Heart left ventricle (tissue), 16 donors: ENCODE measurements around the gene NAB1. TPM values are rescaled to one million over a fixed set of nuclear protein-coding genes. Genes with fewer than 3 reads are reported as not detected.
A peak's percentile ranks its signal among the peaks of the same experiment; 100 is the strongest.

Experiments
- ATAC-seq, 4 donors: fragments of 200-7000 bp; cut with Tn5 transposase; one replicate each; pipeline ENCODE4 v1.9.1; 2020 to 2022; ENCODE audit warnings: moderate library complexity in 4 of 4, mild to moderate bottlenecking in 3 of 4, moderate number of reproducible peaks in 1 of 4
- DNase-seq, 5 donors: peaks; one replicate each; pipeline ENCODE4 v3.0.0-alpha.2; 2020
- H3K27ac ChIP-seq, 12 donors: fragments of 200-600 bp; sonication (generic) in 4 of 12; one replicate each; pipeline versions ENCODE4 v1.5.0 to v1.8.0; 2016 to 2022; ENCODE audit warnings: mild to moderate bottlenecking in 2 of 12
- H3K27me3 ChIP-seq, 9 donors: fragments of 200-600 bp; sonication (generic) in 2 of 9; one replicate each; pipeline versions ENCODE4 v1.5.1 to v1.8.0; 2016 to 2022; ENCODE audit warnings: mild to moderate bottlenecking in 3 of 9
- H3K36me3 ChIP-seq, 9 donors: fragments of 200-600 bp; sonication (generic) in 2 of 9; one replicate each; pipeline versions ENCODE4 v1.5.0 to v1.8.0; 2018 to 2022; ENCODE audit warnings: mild to moderate bottlenecking in 2 of 9
- H3K4me1 ChIP-seq, 12 donors: fragments of 200-600 bp; sonication (generic) in 4 of 12; one replicate each; pipeline versions ENCODE4 v1.5.0 to v1.8.0; 2016 to 2022; ENCODE audit warnings: mild to moderate bottlenecking in 3 of 12
- H3K4me3 ChIP-seq, 12 donors: fragments of 200-600 bp; sonication (generic) in 4 of 12; one replicate each; pipeline versions ENCODE4 v1.5.0 to v1.8.0; 2017 to 2022; ENCODE audit warnings: mild to moderate bottlenecking in 9 of 12, moderate library complexity in 4 of 12
- H3K9me3 ChIP-seq, 12 donors: fragments of 200-600 bp; sonication (generic) in 4 of 12; one replicate each; pipeline versions ENCODE4 v1.5.0 to v1.8.0; 2016 to 2022; ENCODE audit warnings: mild to moderate bottlenecking in 1 of 12
- CTCF ChIP-seq, 12 donors: fragments of 200-600 bp; sonication (generic) in 4 of 12; IDR thresholded peaks; one replicate each; pipeline versions ENCODE4 v1.5.0 to v1.8.0; 2018 to 2022; ENCODE audit warnings: antibody characterized with exemption in 12 of 12, mild to moderate bottlenecking in 5 of 12
- POLR2A ChIP-seq, 2 donors: fragments of 450-650 bp; IDR thresholded peaks; one replicate each; pipeline ENCODE4 v1.6.1; 2017; ENCODE audit warnings: antibody characterized with exemption in 2 of 2, mild to moderate bottlenecking in 2 of 2, moderate library complexity in 2 of 2
- WGBS, 4 donors: extraction: QIAGEN DNeasy Blood & Tissue Kit in 2 of 4; methylation state at CpG; one replicate each; pipeline versions ENCODE4 v1.1.5 to v1.1.7; 2013 to 2018; 5-methylcytosine and 5-hydroxymethylcytosine counted together
- intact Hi-C, 10 donors: fragments of 100-400 bp; cut with DNase I; formaldehyde crosslinking; loops; one replicate each; pipeline versions ENCODE4 v1.11.1 to v1.14.2; 2022
- polyA plus RNA-seq, 2 donors: library from polyadenylated mRNA; stranded (reverse); fragments of 200-250 nt; gene quantifications; one replicate each; pipeline ENCODE4 v1.2.3, GENCODE V29; 2013
- total RNA-seq, 9 donors: library from RNA; depleted of rRNA in 2 of 9; stranded (reverse); fragments of >200 nt in 2 of 9; fragmentation: NEBNext Ultra II Directional in 3 of 9; extraction: Animal tissue kit (Norgen Biotek cat#: 25700) in 3 of 9; gene quantifications; one replicate each; pipeline versions ENCODE4 v1.1.0 to v1.2.4, GENCODE V29; 2016 to 2023
- donor health status: ischemic (EF 13 %, LVEDD 7.1; RV severe dilation, severe dysfunction).
- donor health status: healthy with polysubstance abuse.
- donor health status: DM: no; HTN: yes; CAD: no.
- donor health status: DM: no; HTN: no; CAD: no.
- donor health status: ischemic (EF 25% LVEDD 6.9; RV normal size, moderate dysfunction).
- donor health status: ischemic (EF 25% LVEDD 5.7; RV mildly dilated, moderate dysfunction).
- donor health status: healthy.
- donor health status: DM: yes; HTN: yes; CAD: no.
- donor health status: ischemic (EF 35%, LVEDD 5.7; RV mildly dilated, moderate dysfunction).
- donor health status: nonischemic (EF 11% LVEDD 7.7; RV severe dilation, severe dysfunction).
- donor health status: DM: yes; HTN: yes; CAD: no.
- donor health status: PGD.
- donor health status: ischemic (EF 29% LVEDD 5.4; RV normal size, mild dysfunction).
- donor health status: nonischemic (EF 23%, LVEDD 6.1; RV moderate dilation, normal function).

The NAB1 gene
- total and polyA plus RNA-seq, 11 donors = 10.1 to 41.8 (median 29.1) TPM

- intact Hi-C loops = loop anchor here (2.0 to 10.0 kb wide), 9 partner anchors 65 to 265 kb away; partner anchors contain the start of gene NEMP2 (in 6 of the 10)
- Histone ChIP-seq H3K27ac (peak overlapping the region; percentile 87 to 98 (median 96)), H3K27me3 (no peaks in the 10 kb centered on the region), H3K4me1 (peaks cover 0 to 57% (median 42%) of the 10 kb centered on the region in 12 donors), H3K9me3 (no peaks in the 10 kb centered on the region), H3K36me3 (no peaks in the 10 kb centered on the region), H3K4me3 (peak overlapping the region; percentile 76 to 97 (median 86))
- WGBS, 4 donors = 0% methylated on average over 15 of the region's 15 CpGs
- DNase-seq = no peak
- TF ChIP-seq POLR2A (IDR thresholded peaks at IDR 0.05) = no peak
- no peak for TF ChIP-seq CTCF (IDR thresholded peaks at IDR 0.05)
- ATAC-seq = peak in 1 of 4 donors; percentile 14
Observed at GRCh38 chr2:190649798-190650390, 1.0 kb downstream of the NAB1 start.

- Histone ChIP-seq H3K27me3 (no peaks in the 10 kb centered on the region), H3K4me3 (peak overlapping the region in 9 of 12 donors; percentile 76 to 93 (median 82)), H3K9me3 (no peaks in the 10 kb centered on the region), H3K36me3 (no peaks in the 10 kb centered on the region), H3K4me1 (peaks cover 0 to 72% (median 57%) of the 10 kb centered on the region in 12 donors), H3K27ac (peak overlapping the region in 4 of 12 donors; percentile 94 to 98 (median 96))
- intact Hi-C loops = loop anchor here in 2 of 10 donors (5.0 to 10.0 kb wide), 2 partner anchors 69 to 117 kb away; partner anchors contain the start of gene NEMP2 (in 1 of the 2)
- ATAC-seq (no peak), DNase-seq (no peak)
- WGBS, 4 donors = 74 to 86% (median 79%) methylated on average over 2 of the region's 2 CpGs
- TF ChIP-seq POLR2A (IDR thresholded peaks at IDR 0.05) (no peak), CTCF (IDR thresholded peaks at IDR 0.05) (no peak)
Observed at GRCh38 chr2:190651413-190651812, 2.5 kb downstream of the NAB1 start.

GRCh38 chr2:190653231-190653630 lies 4.3 kb downstream of the NAB1 start:
- peaks cover 0 to 80% (median 68%) of the 10 kb centered on the region in 12 donors for H3K4me1 ChIP-seq
- intact Hi-C loops = loop anchor here in 2 of 10 donors (5.0 to 10.0 kb wide), 2 partner anchors 71 to 118 kb away; partner anchors contain the start of gene NEMP2 (in 1 of the 2)
- H3K9me3 ChIP-seq = no peaks in the 10 kb centered on the region
- H3K36me3 ChIP-seq = no peaks in the 10 kb centered on the region
- peak overlapping the region in 3 of 12 donors; percentile 8 to 10 (median 10) for H3K4me3 ChIP-seq
- WGBS, 4 donors = 68 to 73% (median 72%) methylated on average over 1 of the region's 1 CpG
- DNase-seq (no peak), ATAC-seq (no peak)
- H3K27ac ChIP-seq = peak overlapping the region in 2 of 12 donors; percentile 16 to 17
- no peaks in the 10 kb centered on the region for H3K27me3 ChIP-seq
- TF ChIP-seq CTCF (IDR thresholded peaks at IDR 0.05) (no peak), POLR2A (IDR thresholded peaks at IDR 0.05) (no peak)

GRCh38 chr2:190653931-190654330 lies 5.0 kb downstream of the NAB1 start:
- no peak for ATAC-seq
- H3K27ac ChIP-seq = peak overlapping the region in 2 of 12 donors; percentile 17 to 59
- no peak for DNase-seq
- peak overlapping the region in 1 of 12 donors; percentile 10 for H3K4me3 ChIP-seq
- no peak for TF ChIP-seq CTCF (IDR thresholded peaks at IDR 0.05)
- no peak for TF ChIP-seq POLR2A (IDR thresholded peaks at IDR 0.05)
- no peaks in the 10 kb centered on the region for H3K9me3 ChIP-seq
- H3K36me3 ChIP-seq = peaks cover 0 to under 1% (median 0%) of the 10 kb centered on the region in 9 donors
- intact Hi-C loops = loop anchor here in 2 of 10 donors (5.0 to 10.0 kb wide), 2 partner anchors 72 to 119 kb away; partner anchors contain the start of gene NEMP2 (in 1 of the 2)
- peaks cover 0 to 87% (median 74%) of the 10 kb centered on the region in 12 donors for H3K4me1 ChIP-seq
- no peaks in the 10 kb centered on the region for H3K27me3 ChIP-seq
